ENCODE data around the gene EPHB2. TPM values are rescaled to one million over a fixed set of nuclear protein-coding genes. Genes with fewer than 3 reads are reported as not detected.

The EPHB2 gene
- total and polyA plus RNA-seq, 2 of the 8 experiments (the other 6 are each of a cell fraction or from before 2014, with no cell fraction given): 15.8 to 17.2 TPM

GRCh38 chr1:22855668-22856606 lies 145.3 kb downstream of the EPHB2 start:
- Histone ChIP-seq H3K4me2 (ENCODE audit: insufficient read depth in 1 of 2, low read depth in 2 of 2, low read length in 2 of 2) (no peak overlapping the region), H4K20me1 (replicated peaks in 1 of 2; ENCODE audit: control insufficient read depth in 1 of 2, insufficient read depth in 2 of 2, low read length in 2 of 2) (no peaks in the 10 kb centered on the region), H3K14ac (ENCODE audit: insufficient read length) (no peak overlapping the region), H3K9ac (replicated peaks in 1 of 4; ENCODE audit: extremely low read depth in 1 of 4, low read depth in 3 of 4, low read length in 3 of 4) (no peak overlapping the region), H3K36me3 (ENCODE audit: control insufficient read depth in 2 of 4, insufficient read depth in 4 of 4, low read length in 3 of 4) (no peaks in the 10 kb centered on the region), H2BK15ac (ENCODE audit: low read length) (0 out of 2 replicates have a peak overlapping the region, but pooled peaks have one; percentile 40), H2AK5ac (ENCODE audit: low read depth, low read length) (no peak overlapping the region), H3K23me2 (ENCODE audit: low read depth, low read length) (no peaks in the 10 kb centered on the region), H3K23ac (ENCODE audit: insufficient read length) (no peak overlapping the region), H3K79me1 (ENCODE audit: low read depth, low read length) (no peaks in the 10 kb centered on the region), H3K18ac (ENCODE audit: extremely low read depth, low read length) (no peak overlapping the region), H3K56ac (replicated peaks; ENCODE audit: insufficient read length, low read depth, low read length) (no peak overlapping the region), H2BK120ac (replicated peaks; ENCODE audit: low read depth, low read length) (no peak overlapping the region), H4K8ac (ENCODE audit: extremely low read depth, insufficient read depth, low read length) (no peak overlapping the region), H2BK20ac (ENCODE audit: low read length) (no peak overlapping the region), H3K4me3 (ENCODE audit: extremely low read depth in 1 of 4, insufficient read depth in 2 of 4, low read depth in 3 of 4, low read length in 4 of 4) (no peak overlapping the region), H3K79me2 (ENCODE audit: control insufficient read depth in 1 of 2, insufficient read depth in 2 of 2, low read length in 2 of 2) (no peaks in the 10 kb centered on the region), H2AFZ (ENCODE audit: low read length) (no peak overlapping the region), H3K4me1 (replicated peaks in 1 of 4; ENCODE audit: control insufficient read depth in 3 of 4, insufficient read depth in 4 of 4, low read length in 3 of 4) (peaks cover 2 to 8% (median 7%) of the 10 kb centered on the region in 4 experiments), H3K4ac (replicated peaks; ENCODE audit: insufficient read length, low read depth, low read length) (no peak overlapping the region), H2BK12ac (ENCODE audit: low read depth, low read length) (no peak overlapping the region), H3K27ac (ENCODE audit: low read depth, low read length) (no peak overlapping the region), H3K9me3 (ENCODE audit: insufficient read depth in 2 of 2, low read depth in 1 of 2, low read length in 1 of 2) (no peaks in the 10 kb centered on the region), H3K27me3 (replicated peaks in 1 of 4; ENCODE audit: control insufficient read depth in 3 of 4, extremely low read depth in 1 of 4, insufficient read depth in 3 of 4, low read length in 3 of 4) (no peaks in the 10 kb centered on the region; a peak in 1 of 7 replicates), H4K5ac (ENCODE audit: insufficient read length, low read depth, low read length) (no peak overlapping the region), H4K91ac (replicated peaks; ENCODE audit: insufficient read length, low read length) (no peak overlapping the region), H2BK5ac (ENCODE audit: low read depth, low read length) (no peak overlapping the region)
- 85% methylated on average over 15 of the region's 15 CpGs; no CpG with 5 or more reads in 1 of the 2 experiments for WGBS, 2 experiments (ENCODE audit: extremely low coverage in 1 of 2, insufficient coverage in 1 of 2, insufficient read length in 1 of 2, insufficient replicate concordance in 2 of 2, low coverage in 1 of 2, low lambda C conversion rate in 2 of 2, missing lambda C conversion rate in 1 of 2)
- FAIRE-seq (no peak), DNase-seq (ENCODE audit: low read depth in 1 of 2, low spot score in 2 of 2) (no peak)
- CTCF ChIA-PET (ENCODE audit: partially characterized antibody): interaction anchor here (1.2 to 1.4 kb wide), 4 partner anchors 12 to 106 kb away, joined by 3 to 4 read pairs (median 3); no protein-coding TSS in a partner anchor
- POLR2A ChIA-PET (ENCODE audit: partially characterized antibody): no interaction called here
- no peak for TF ChIP-seq SP4 (IDR thresholded peaks at IDR 0.05; ENCODE audit: low read length)
- no peak for TF ChIP-seq POU5F1 (IDR thresholded peaks at IDR 0.05; ENCODE audit: low read depth, low read length)
- no peak for TF ChIP-seq CBX8 (IDR thresholded peaks at IDR 0.05; ENCODE audit: borderline replicate concordance, low read depth, low read length)
- TF ChIP-seq ATF2 (IDR thresholded peaks at IDR 0.05; ENCODE audit: low read length): no peak
- TF ChIP-seq EGR1 (IDR thresholded peaks at IDR 0.05; ENCODE audit: borderline replicate concordance, low read depth, low read length): no peak
- no peak for TF ChIP-seq SRF (IDR thresholded peaks at IDR 0.05; ENCODE audit: low read depth, low read length)
- TF ChIP-seq EZH2 (IDR thresholded peaks at IDR 0.05; ENCODE audit: low read depth, low read length, severe bottlenecking): no peak
- TF ChIP-seq CBX5 (IDR thresholded peaks at IDR 0.05; ENCODE audit: low read depth, low read length): no peak
- no peak for TF ChIP-seq SIRT6 (IDR thresholded peaks at IDR 0.05; ENCODE audit: low read length)
- TF ChIP-seq ASH2L (IDR thresholded peaks at IDR 0.05; ENCODE audit: low read length): no peak
- no peak for TF ChIP-seq SIN3A (conservative IDR thresholded peaks at IDR 0.05 in 1 of 2, IDR thresholded peaks at IDR 0.05 in 1 of 2; ENCODE audit: low read depth in 1 of 2, low read length in 2 of 2)
